ENCODE measurements around the gene UCKL1.
"Not testable (repeated sequence)": the region's sequence is repeated elsewhere in the genome, so short reads cannot be mapped to it uniquely, and the experiment has no call there.

UCKL1 gene

GRCh38 chr20:63972312-63973159 is 16.3 kb upstream of the UCKL1 start:
- DNase-seq (ENCODE audit: low read depth) = no peak

GRCh38 chr20:63971960-63972311 is 15.7 kb upstream of the UCKL1 start:
- DNase-seq (ENCODE audit: low read depth) = not testable (repeated sequence)

GRCh38 chr20:63970714-63971431 is 14.7 kb upstream of the UCKL1 start:
- no peak for DNase-seq (ENCODE audit: low read depth)

- DNase-seq (ENCODE audit: low read depth) = no peak
Measured at GRCh38 chr20:63969838-63970713, 13.9 kb upstream of the UCKL1 start, which contains the start of gene ZNF512B. Gene ZNF512B (minus strand): TSS chr20:63969930. CDS start chr20:63967950, 1,980 bp downstream.

GRCh38 chr20:63968928-63969760 is 12.9 kb upstream of the UCKL1 start:
- DNase-seq (ENCODE audit: low read depth) = no peak

- no peak for DNase-seq (ENCODE audit: low read depth)
Measured at GRCh38 chr20:63968136-63968927, 12.1 kb upstream of the UCKL1 start.

GRCh38 chr20:63967330-63968135 is 11.3 kb upstream of the UCKL1 start:
- DNase-seq (ENCODE audit: low read depth) = no peak

GRCh38 chr20:63966944-63967322 is 10.7 kb upstream of the UCKL1 start:
- DNase-seq (ENCODE audit: low read depth) = no peak

- no peak for DNase-seq (ENCODE audit: low read depth)
Measured at GRCh38 chr20:63966172-63966943, 10.1 kb upstream of the UCKL1 start.

GRCh38 chr20:63964412-63964811 is 8.2 kb upstream of the UCKL1 start:
- no peak for DNase-seq (ENCODE audit: low read depth)

- no peak for DNase-seq (ENCODE audit: low read depth)
Measured at GRCh38 chr20:63963784-63964301, 7.6 kb upstream of the UCKL1 start.

GRCh38 chr20:63963348-63963741 is 7.1 kb upstream of the UCKL1 start:
- DNase-seq (ENCODE audit: low read depth) = no peak

GRCh38 chr20:63962426-63963347 is 6.5 kb upstream of the UCKL1 start:
- no peak for DNase-seq (ENCODE audit: low read depth)

GRCh38 chr20:63961664-63962425 is 5.6 kb upstream of the UCKL1 start:
- no peak for DNase-seq (ENCODE audit: low read depth)

GRCh38 chr20:63960654-63961621 is 4.7 kb upstream of the UCKL1 start:
- not testable (repeated sequence) for DNase-seq (ENCODE audit: low read depth)

- no peak for DNase-seq (ENCODE audit: low read depth)
Measured at GRCh38 chr20:63959699-63960075, 3.5 kb upstream of the UCKL1 start.
